Measurements from ENCODE around the gene COL4A2. TPM values are rescaled to one million over a fixed set of nuclear protein-coding genes. Genes with fewer than 3 reads are reported as not detected.

The COL4A2 gene
- total and polyA plus RNA-seq, 12 donors: 70.9 to 1,589 (median 171) TPM

DNA sequence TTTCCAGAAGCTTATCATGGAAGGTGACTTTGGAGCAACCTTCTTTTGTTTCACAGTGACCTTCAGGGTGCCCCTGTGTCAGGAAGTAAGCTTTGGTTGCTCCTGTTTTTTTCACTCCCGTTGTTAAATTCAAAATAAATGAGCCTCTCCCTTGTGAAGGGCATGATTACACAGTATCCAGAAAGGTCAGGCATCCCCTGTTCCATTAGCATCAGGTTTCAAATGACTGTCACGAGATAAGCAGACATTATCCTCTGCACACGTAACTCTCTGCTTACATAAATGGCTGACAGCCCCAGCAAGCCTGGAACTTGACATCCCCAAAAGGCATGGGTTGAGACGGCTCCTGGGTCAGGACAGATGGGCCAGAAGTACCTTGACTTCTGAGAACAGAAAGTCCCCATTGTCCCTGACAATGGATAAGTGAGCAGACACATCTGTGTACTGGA lies 202.4 kb downstream of the COL4A2 start:
- Histone ChIP-seq H3K9me3 (replicated peaks in 1 of 3) (no peaks in the 10 kb centered on the region), H3K27me3 (no peaks in the 10 kb centered on the region), H3K4me3 (no peak overlapping the region), H3K27ac (peak overlapping the region in 3 of 5 donors; percentile 37 to 80 (median 55)), H3K4me1 (replicated peaks in 1 of 2) (peaks cover 11 to 28% of the 10 kb centered on the region in 2 donors), H3K36me3 (replicated peaks in 1 of 2) (peaks cover 0 to 31% of the 10 kb centered on the region in 2 donors)
- DNase-seq: no peak
- TF ChIP-seq, protein P1, sequence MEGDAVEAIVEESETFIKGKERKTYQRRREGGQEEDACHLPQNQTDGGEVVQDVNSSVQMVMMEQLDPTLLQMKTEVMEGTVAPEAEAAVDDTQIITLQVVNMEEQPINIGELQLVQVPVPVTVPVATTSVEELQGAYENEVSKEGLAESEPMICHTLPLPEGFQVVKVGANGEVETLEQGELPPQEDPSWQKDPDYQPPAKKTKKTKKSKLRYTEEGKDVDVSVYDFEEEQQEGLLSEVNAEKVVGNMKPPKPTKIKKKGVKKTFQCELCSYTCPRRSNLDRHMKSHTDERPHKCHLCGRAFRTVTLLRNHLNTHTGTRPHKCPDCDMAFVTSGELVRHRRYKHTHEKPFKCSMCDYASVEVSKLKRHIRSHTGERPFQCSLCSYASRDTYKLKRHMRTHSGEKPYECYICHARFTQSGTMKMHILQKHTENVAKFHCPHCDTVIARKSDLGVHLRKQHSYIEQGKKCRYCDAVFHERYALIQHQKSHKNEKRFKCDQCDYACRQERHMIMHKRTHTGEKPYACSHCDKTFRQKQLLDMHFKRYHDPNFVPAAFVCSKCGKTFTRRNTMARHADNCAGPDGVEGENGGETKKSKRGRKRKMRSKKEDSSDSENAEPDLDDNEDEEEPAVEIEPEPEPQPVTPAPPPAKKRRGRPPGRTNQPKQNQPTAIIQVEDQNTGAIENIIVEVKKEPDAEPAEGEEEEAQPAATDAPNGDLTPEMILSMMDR (IDR thresholded peaks at IDR 0.05): no peak
- no peak for TF ChIP-seq POLR2A (IDR thresholded peaks at IDR 0.05)
- intact Hi-C loops (cut with DNase I): no loop called here
- WGBS, 4 donors: 11 to 35% (median 30%) methylated on average over 3 to 4 of the region's 4 CpGs

DNA sequence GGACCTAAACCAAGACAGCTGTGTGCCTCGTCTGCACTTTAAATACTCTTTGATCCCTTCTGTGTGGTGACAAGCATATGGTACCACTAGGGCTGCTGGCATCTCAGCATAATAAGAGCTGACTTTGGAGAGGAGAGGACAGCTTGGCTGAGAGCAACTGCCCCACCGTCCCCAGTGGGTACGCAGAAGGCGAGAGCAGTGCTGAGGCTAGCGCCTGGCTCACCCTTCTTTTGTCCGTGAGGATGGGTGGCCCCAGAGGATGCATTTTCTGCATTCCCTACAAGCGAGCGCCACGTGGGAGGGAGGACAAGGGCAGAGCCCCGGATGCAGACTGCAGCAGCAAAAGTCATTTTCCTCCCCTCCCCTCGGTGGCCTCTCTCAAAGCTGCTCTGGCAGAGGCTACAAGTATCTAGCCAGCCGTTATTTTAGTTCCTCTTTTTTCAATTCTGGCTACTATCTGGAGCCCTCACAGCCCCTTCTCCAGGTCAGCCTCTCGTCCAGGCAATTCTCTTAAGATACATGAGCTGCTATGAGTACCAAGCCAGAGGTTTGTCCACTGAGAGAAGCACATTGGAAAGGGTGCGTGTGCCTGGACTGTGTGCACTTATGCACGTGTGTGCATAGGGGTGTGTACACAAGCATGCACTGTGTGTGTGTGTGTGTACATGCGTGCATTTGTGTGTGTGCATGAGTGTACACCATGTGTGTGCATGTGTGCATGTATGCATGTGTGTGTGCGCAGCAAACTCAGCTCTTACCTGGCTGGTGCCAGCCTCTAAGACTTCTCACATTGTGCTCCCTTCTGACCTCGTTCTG lies 203.1 kb downstream of the COL4A2 start:
- intact Hi-C loops (cut with DNase I): no loop called here
- no peak overlapping the region for H3K4me3 ChIP-seq
- DNase-seq: peak in 1 of 7 donors; percentile 43
- 60 to 66% (median 65%) methylated on average over 11 to 18 of the region's 18 CpGs for WGBS, 4 donors
- H3K27me3 ChIP-seq: no peaks in the 10 kb centered on the region
- peaks cover 0 to 31% of the 10 kb centered on the region in 2 donors for H3K36me3 ChIP-seq (replicated peaks in 1 of 2)
- H3K4me1 ChIP-seq (replicated peaks in 1 of 2): peaks cover 11 to 28% of the 10 kb centered on the region in 2 donors
- H3K27ac ChIP-seq: peak overlapping the region in 3 of 5 donors; percentile 5 to 80 (median 55)
- TF ChIP-seq, protein P1 (IDR thresholded peaks at IDR 0.05): no peak
- TF ChIP-seq POLR2A (IDR thresholded peaks at IDR 0.05): no peak
- H3K9me3 ChIP-seq (replicated peaks in 1 of 3): no peaks in the 10 kb centered on the region

DNA sequence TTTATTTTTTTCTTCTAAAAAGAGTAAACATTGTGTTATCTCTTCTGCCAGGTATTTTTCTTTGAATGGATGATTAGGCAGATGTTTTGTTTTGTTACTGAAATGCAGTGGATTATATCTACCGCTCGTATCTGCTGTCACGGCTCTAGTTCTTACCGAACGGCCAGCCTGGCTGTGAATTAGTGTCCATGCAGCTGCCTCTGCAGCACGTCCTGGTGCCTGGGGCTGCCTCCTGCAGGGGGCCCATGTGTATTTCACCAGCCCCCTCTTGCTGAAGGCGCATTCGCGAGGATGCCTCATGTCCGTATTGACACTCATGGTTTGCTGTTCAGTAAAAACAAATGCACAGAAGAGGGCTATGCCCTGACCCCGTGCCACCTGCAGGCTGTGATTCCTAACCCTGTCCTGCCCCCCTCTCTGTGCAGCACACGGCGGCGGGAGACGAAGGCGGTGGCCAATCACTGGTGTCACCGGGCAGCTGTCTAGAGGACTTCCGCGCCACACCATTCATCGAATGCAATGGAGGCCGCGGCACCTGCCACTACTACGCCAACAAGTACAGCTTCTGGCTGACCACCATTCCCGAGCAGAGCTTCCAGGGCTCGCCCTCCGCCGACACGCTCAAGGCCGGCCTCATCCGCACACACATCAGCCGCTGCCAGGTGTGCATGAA lies 204.6 kb downstream of the COL4A2 start:
- DNase-seq: no peak
- 94 to 97% (median 95%) methylated on average over 25 to 31 of the region's 31 CpGs for WGBS, 4 donors
- TF ChIP-seq, protein P1 (IDR thresholded peaks at IDR 0.05): no peak
- TF ChIP-seq POLR2A (IDR thresholded peaks at IDR 0.05): no peak
- peaks cover 9 to 25% of the 10 kb centered on the region in 2 donors for H3K4me1 ChIP-seq (replicated peaks in 1 of 2)
- intact Hi-C loops (cut with DNase I): no loop called here
- no peaks in the 10 kb centered on the region for H3K27me3 ChIP-seq
- no peak overlapping the region for H3K27ac ChIP-seq
- H3K9me3 ChIP-seq (replicated peaks in 1 of 3): no peaks in the 10 kb centered on the region
- no peak overlapping the region for H3K4me3 ChIP-seq
- peaks cover 0 to 31% of the 10 kb centered on the region in 2 donors for H3K36me3 ChIP-seq (replicated peaks in 1 of 2)

DNA sequence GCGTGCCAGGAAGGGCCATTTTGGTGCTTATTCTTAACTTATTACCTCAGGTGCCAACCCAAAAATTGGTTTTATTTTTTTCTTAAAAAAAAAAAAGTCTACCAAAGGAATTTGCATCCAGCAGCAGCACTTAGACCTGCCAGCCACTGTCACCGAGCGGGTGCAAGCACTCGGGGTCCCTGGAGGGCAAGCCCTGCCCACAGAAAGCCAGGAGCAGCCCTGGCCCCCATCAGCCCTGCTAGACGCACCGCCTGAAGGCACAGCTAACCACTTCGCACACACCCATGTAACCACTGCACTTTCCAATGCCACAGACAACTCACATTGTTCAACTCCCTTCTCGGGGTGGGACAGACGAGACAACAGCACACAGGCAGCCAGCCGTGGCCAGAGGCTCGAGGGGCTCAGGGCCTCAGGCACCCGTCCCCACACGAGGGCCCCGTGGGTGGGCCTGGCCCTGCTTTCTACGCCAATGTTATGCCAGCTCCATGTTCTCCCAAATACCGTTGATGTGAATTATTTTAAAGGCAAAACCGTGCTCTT lies 205.2 kb downstream of the COL4A2 start:
- Histone ChIP-seq H3K9me3 (replicated peaks in 1 of 3) (no peaks in the 10 kb centered on the region), H3K36me3 (replicated peaks in 1 of 2) (peaks cover 0 to 31% of the 10 kb centered on the region in 2 donors), H3K4me1 (replicated peaks in 1 of 2) (peaks cover 3 to 19% of the 10 kb centered on the region in 2 donors), H3K4me3 (no peak overlapping the region), H3K27ac (no peak overlapping the region), H3K27me3 (no peaks in the 10 kb centered on the region)
- intact Hi-C loops (cut with DNase I): no loop called here
- WGBS, 4 donors: 87 to 93% (median 91%) methylated on average over 16 to 17 of the region's 17 CpGs
- TF ChIP-seq, protein P1 (IDR thresholded peaks at IDR 0.05): no peak
- no peak for TF ChIP-seq POLR2A (IDR thresholded peaks at IDR 0.05)
- no peak for DNase-seq
